Uterus (tissue), 2 donors: Measurements from ENCODE around the gene UQCC2.

Experiments
- POLR2A ChIP-seq, 2 donors: fragments of 450-650 bp; IDR thresholded peaks; one replicate each; pipeline ENCODE4 v1.6.1; 2016; ENCODE audit warnings: antibody characterized with exemption in 2 of 2, mild to moderate bottlenecking in 1 of 2, moderate library complexity in 1 of 2
- TF ChIP-seq, protein P1 (sequence below), 4 experiments: fragments of 200-600 bp in 2 of 4; fragments of 450-650 bp in 2 of 4; sonication (generic) in 2 of 4; IDR thresholded peaks; one replicate each; pipeline ENCODE4 v1.5.1; 2016 to 2019; ENCODE audit warnings: antibody characterized with exemption in 4 of 4, mild to moderate bottlenecking in 2 of 4, moderate library complexity in 1 of 4

DNA sequence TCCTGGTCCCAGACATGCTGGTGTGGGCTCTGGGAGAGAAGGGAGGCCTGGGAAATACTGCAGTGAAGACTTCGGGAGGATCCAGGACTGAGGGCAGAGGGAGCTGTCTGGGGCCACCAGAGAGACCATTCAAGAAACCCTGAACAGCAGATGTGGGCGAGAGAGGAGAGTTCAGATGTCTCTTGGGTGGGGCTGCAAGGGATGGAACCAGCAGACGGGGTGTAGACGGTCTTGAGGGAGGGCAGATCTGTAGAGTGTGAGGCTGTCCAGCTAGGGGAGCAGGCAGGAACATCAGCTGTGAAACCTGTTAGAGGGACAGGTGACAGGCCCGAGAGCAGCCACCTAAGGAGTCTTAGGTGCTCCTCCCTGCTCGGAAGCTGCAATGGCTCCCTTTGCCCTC, 51.5 kb downstream of the UQCC2 start:
- no peak for TF ChIP-seq POLR2A (IDR thresholded peaks at IDR 0.05)
- TF ChIP-seq, protein P1, sequence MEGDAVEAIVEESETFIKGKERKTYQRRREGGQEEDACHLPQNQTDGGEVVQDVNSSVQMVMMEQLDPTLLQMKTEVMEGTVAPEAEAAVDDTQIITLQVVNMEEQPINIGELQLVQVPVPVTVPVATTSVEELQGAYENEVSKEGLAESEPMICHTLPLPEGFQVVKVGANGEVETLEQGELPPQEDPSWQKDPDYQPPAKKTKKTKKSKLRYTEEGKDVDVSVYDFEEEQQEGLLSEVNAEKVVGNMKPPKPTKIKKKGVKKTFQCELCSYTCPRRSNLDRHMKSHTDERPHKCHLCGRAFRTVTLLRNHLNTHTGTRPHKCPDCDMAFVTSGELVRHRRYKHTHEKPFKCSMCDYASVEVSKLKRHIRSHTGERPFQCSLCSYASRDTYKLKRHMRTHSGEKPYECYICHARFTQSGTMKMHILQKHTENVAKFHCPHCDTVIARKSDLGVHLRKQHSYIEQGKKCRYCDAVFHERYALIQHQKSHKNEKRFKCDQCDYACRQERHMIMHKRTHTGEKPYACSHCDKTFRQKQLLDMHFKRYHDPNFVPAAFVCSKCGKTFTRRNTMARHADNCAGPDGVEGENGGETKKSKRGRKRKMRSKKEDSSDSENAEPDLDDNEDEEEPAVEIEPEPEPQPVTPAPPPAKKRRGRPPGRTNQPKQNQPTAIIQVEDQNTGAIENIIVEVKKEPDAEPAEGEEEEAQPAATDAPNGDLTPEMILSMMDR (IDR thresholded peaks at IDR 0.05): no peak
